ENCODE measurements around the gene PDCD1. TPM values are rescaled to one million over a fixed set of nuclear protein-coding genes. Genes with fewer than 3 reads are reported as not detected.
"Not testable (repeated sequence)": the region's sequence is repeated elsewhere in the genome, so short reads cannot be mapped to it uniquely, and the experiment has no call there.

PDCD1 gene
- total and polyA plus RNA-seq, 2 of the 8 experiments (the other 6 are each of a cell fraction or from before 2014, with no cell fraction given) = 0.48 to 1.1 TPM

DNA sequence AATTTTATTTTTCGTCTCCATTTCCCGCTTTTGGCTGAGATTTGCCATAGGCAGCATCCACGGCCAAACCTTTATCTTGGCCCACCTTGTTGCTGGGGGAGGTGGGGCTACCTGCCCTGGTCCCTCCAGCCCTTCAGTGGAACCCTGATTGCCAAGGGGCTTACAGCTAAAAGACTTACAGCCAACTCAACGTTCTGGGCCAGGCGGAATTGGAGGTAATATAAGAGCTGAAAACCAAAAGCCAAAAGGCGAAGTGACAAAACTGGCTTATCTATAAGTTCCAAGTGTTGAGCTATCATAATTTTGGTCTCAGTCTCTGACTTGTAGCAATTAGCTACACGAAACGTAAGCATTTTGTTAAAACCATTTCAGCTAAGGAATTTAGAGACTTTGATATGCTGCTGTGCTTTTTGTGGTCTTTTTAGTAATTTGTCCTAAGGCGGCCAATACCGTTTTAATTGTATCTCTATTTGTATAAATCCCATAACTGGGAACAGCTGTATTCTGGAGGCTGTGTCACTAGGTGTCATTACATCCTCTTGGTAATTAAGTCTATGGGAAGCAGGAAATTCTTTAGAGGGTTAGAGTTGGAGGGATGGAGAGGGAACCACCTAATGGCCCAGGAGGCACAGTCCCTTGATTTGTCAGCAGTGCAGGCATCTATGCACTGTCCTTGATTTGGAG is 24.0 kb downstream of the PDCD1 start (continued):
- TF ChIP-seq CEBPB (IDR thresholded peaks at IDR 0.05; ENCODE audit: low read depth, low read length) (no peak), SIRT6 (IDR thresholded peaks at IDR 0.05; ENCODE audit: low read length) (no peak), CBX8 (IDR thresholded peaks at IDR 0.05; ENCODE audit: borderline replicate concordance, low read depth, low read length) (no peak)

DNA sequence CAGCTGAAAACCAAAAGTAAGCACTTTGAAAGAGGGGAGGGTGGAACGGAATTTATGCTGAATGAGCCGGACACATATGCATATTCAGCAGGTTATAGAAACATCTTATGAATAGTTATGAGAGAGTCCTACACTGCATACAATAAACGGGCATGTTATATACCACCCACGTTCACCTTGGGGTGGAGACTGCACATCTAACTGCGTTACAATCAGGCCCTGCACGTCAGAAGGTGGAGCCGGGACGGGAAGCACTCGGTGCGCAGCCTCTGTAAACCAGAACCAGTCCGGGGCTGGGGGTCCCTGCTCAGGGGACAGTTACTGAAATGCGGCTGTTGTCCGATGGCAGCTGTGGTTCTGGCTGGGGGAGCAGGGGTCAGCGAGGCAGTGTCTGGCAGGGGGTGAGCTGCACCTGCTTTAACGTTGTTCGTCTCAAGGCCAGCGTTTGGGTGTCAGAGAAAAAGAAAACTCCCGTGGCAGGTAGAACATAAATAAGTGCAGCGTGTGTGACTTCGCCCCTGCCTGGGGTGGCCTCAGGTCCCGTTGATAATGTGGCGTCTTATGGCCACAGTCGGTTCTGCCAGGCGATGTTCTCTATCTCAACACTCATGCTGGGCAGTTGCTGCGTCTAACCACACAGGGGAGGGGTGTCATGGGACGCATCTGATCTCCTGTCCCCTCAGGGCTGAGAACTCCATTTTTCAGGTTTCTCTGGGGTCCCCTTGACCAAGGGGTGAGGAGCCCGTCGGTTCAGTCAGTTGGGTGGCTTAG is 24.8 kb downstream of the PDCD1 start:
- H3K4me3 ChIP-seq (ENCODE audit: extremely low read depth in 1 of 4, insufficient read depth in 2 of 4, low read depth in 3 of 4, low read length in 4 of 4); H3K14ac ChIP-seq (ENCODE audit: insufficient read length); FAIRE-seq; H3K4me1 ChIP-seq (replicated peaks in 1 of 4; ENCODE audit: control insufficient read depth in 3 of 4, insufficient read depth in 4 of 4, low read length in 3 of 4); H3K56ac ChIP-seq (replicated peaks; ENCODE audit: insufficient read length, low read depth, low read length); H2BK15ac ChIP-seq (ENCODE audit: low read length); H3K36me3 ChIP-seq (ENCODE audit: control insufficient read depth in 2 of 4, insufficient read depth in 4 of 4, low read length in 3 of 4); H3K9me3 ChIP-seq (ENCODE audit: insufficient read depth in 2 of 2, low read depth in 1 of 2, low read length in 1 of 2); H3K79me1 ChIP-seq (ENCODE audit: low read depth, low read length); H2BK20ac ChIP-seq (ENCODE audit: low read length); H3K18ac ChIP-seq (ENCODE audit: extremely low read depth, low read length); H2BK12ac ChIP-seq (ENCODE audit: low read depth, low read length); H4K20me1 ChIP-seq (replicated peaks in 1 of 2; ENCODE audit: control insufficient read depth in 1 of 2, insufficient read depth in 2 of 2, low read length in 2 of 2); H2BK120ac ChIP-seq (replicated peaks; ENCODE audit: low read depth, low read length); H2AFZ ChIP-seq (ENCODE audit: low read length); H3K27me3 ChIP-seq (replicated peaks in 1 of 4; ENCODE audit: control insufficient read depth in 3 of 4, extremely low read depth in 1 of 4, insufficient read depth in 3 of 4, low read length in 3 of 4); H4K5ac ChIP-seq (ENCODE audit: insufficient read length, low read depth, low read length); POLR2A ChIA-PET (ENCODE audit: partially characterized antibody); H4K8ac ChIP-seq (ENCODE audit: extremely low read depth, insufficient read depth, low read length); H3K79me2 ChIP-seq (ENCODE audit: control insufficient read depth in 1 of 2, insufficient read depth in 2 of 2, low read length in 2 of 2); H3K4me2 ChIP-seq (ENCODE audit: insufficient read depth in 1 of 2, low read depth in 2 of 2, low read length in 2 of 2); DNase-seq (ENCODE audit: low read depth in 1 of 2, low spot score in 2 of 2); H2AK5ac ChIP-seq (ENCODE audit: low read depth, low read length); H3K23me2 ChIP-seq (ENCODE audit: low read depth, low read length); H2BK5ac ChIP-seq (ENCODE audit: low read depth, low read length); H3K4ac ChIP-seq (replicated peaks; ENCODE audit: insufficient read length, low read depth, low read length); H3K27ac ChIP-seq (ENCODE audit: low read depth, low read length); H3K9ac ChIP-seq (replicated peaks in 1 of 4; ENCODE audit: extremely low read depth in 1 of 4, low read depth in 3 of 4, low read length in 3 of 4); H4K91ac ChIP-seq (replicated peaks; ENCODE audit: insufficient read length, low read length); H3K23ac ChIP-seq (ENCODE audit: insufficient read length): not testable (repeated sequence)
- WGBS, 2 experiments (ENCODE audit: extremely low coverage in 1 of 2, insufficient coverage in 1 of 2, insufficient read length in 1 of 2, insufficient replicate concordance in 2 of 2, low coverage in 1 of 2, low lambda C conversion rate in 2 of 2, missing lambda C conversion rate in 1 of 2) = 88% methylated on average over 26 of the region's 28 CpGs; no CpG with 5 or more reads in 1 of the 2 experiments
- CTCF ChIA-PET (ENCODE audit: partially characterized antibody) = interaction anchor here (0.6 kb wide), 1 partner anchor 21 kb away, joined by 3 read pairs; no protein-coding TSS in a partner anchor

Data from H1 (cell line).